HepG2 (cell line): Measurements from ENCODE around the gene TCFL5. TPM values are rescaled to one million over a fixed set of nuclear protein-coding genes. Genes with fewer than 3 reads are reported as not detected.

Experiments used
- BCL3 ChIP-seq: sonication (generic); formaldehyde crosslinking; IDR thresholded peaks from 2 replicates; pipeline ENCODE4 v1.5.1; 2020; ENCODE audit warnings: mild to moderate bottlenecking, missing genetic modification reagents, moderate library complexity
- DRAP1 ChIP-seq: IDR thresholded peaks from 2 replicates; pipeline ENCODE4 v1.6.1; 2016; ENCODE audit warnings: missing genetic modification reagents, missing compliant biosample characterization
- GRHL1 ChIP-seq: sonication (generic); formaldehyde crosslinking; conservative IDR thresholded peaks from 2 replicates; pipeline ENCODE4 v1.8.0; 2022; ENCODE audit warnings: missing genetic modification reagents
- NFAT5 ChIP-seq: sonication (generic); formaldehyde crosslinking; IDR thresholded peaks from 2 replicates; pipeline ENCODE4 v1.4.0; 2020; ENCODE audit warnings: missing genetic modification reagents
- PREB ChIP-seq: sonication (generic); formaldehyde crosslinking; IDR thresholded peaks from 2 replicates; pipeline ENCODE4 v1.4.0; 2020; ENCODE audit warnings: missing genetic modification reagents
- SRSF4 ChIP-seq: fragments of 200-400 bp; formaldehyde crosslinking; IDR thresholded peaks from one replicate; pipeline ENCODE4 v1.6.1; 2018; ENCODE audit warnings: mild to moderate bottlenecking, low read depth, low read length, moderate library complexity; ENCODE audit not compliant: poor library complexity, severe bottlenecking
- THRA ChIP-seq: sonication (generic); formaldehyde crosslinking; IDR thresholded peaks from 2 replicates; pipeline ENCODE4 v1.4.0; 2020; ENCODE audit warnings: missing genetic modification reagents, borderline replicate concordance
- ZBTB8A ChIP-seq: sonication (generic); formaldehyde crosslinking; IDR thresholded peaks from 2 replicates; pipeline ENCODE4 v1.4.0; 2020; ENCODE audit warnings: mild to moderate bottlenecking, low read depth, missing genetic modification reagents, borderline replicate concordance
- ZNF207 ChIP-seq: fragments of 450-650 bp; IDR thresholded peaks from 2 replicates; pipeline ENCODE4 v1.6.1; 2016; ENCODE audit warnings: antibody characterized with exemption, borderline replicate concordance
- ZNF383 ChIP-seq: sonication (generic); formaldehyde crosslinking; IDR thresholded peaks from 2 replicates; pipeline ENCODE4 v1.4.0; 2020; ENCODE audit warnings: missing genetic modification reagents, mild to moderate bottlenecking, borderline replicate concordance
- ZNF510 ChIP-seq: sonication (generic); formaldehyde crosslinking; IDR thresholded peaks from 2 replicates; pipeline ENCODE4 v1.4.0; 2020; ENCODE audit warnings: low read depth, mild to moderate bottlenecking, missing genetic modification reagents
- ZNF547 ChIP-seq: sonication (generic); formaldehyde crosslinking; IDR thresholded peaks from 2 replicates; pipeline ENCODE4 v1.5.1; 2020; ENCODE audit warnings: mild to moderate bottlenecking, missing genetic modification reagents
- ZNF629 ChIP-seq: sonication (generic); formaldehyde crosslinking; conservative IDR thresholded peaks from 2 replicates; pipeline ENCODE4 v1.5.0; 2020; ENCODE audit warnings: missing genetic modification reagents
- ZNF713 ChIP-seq: sonication (generic); formaldehyde crosslinking; IDR thresholded peaks from 2 replicates; pipeline ENCODE4 v1.4.0; 2020; ENCODE audit warnings: mild to moderate bottlenecking, missing genetic modification reagents
- ZNF790 ChIP-seq: sonication (generic); formaldehyde crosslinking; IDR thresholded peaks from 2 replicates; pipeline ENCODE4 v1.8.0; 2022; ENCODE audit warnings: missing genetic modification reagents, mild to moderate bottlenecking, borderline replicate concordance
- polyA plus RNA-seq, 8 experiments: library from polyadenylated mRNA; depleted of rRNA in 3 of 8; stranded (reverse) in 7 of 8; unstranded in 1 of 8; fragments of >200 nt; fragmentation: Illumina TruSeq in 4 of 8; extraction: Trizol in 4 of 8; gene quantifications; 2 replicates each; pipeline versions ENCODE4 v1.2.1 to v1.2.3, GENCODE V29; 2011 to 2016; ENCODE audit warnings: low read depth in 4 of 8, missing spikeins in 1 of 8, mixed read lengths in 1 of 8; ENCODE audit not compliant: insufficient read depth in 1 of 8
- total RNA-seq, 5 experiments: library from RNA; depleted of rRNA; stranded (reverse); fragments of >200 nt; fragmentation: Illumina TruSeq; extraction: Trizol; gene quantifications; 2 replicates each; pipeline ENCODE4 v1.2.3, GENCODE V29; 2016; ENCODE audit warnings: low read depth in 1 of 5

Gene TCFL5
- total and polyA plus RNA-seq, 2 of the 13 experiments (the other 11 are each of a cell fraction or from before 2014, with no cell fraction given) = 14.8 to 20.0 TPM

GRCh38 chr20:62795023-62795761 is 66.4 kb downstream of the TCFL5 start (continued):
- 0 out of 2 replicates have a peak, but pooled peaks have one; percentile 34 for TF ChIP-seq ZNF629 (CRISPR knock-in tag)
- peak; percentile 84 for TF ChIP-seq ZBTB8A (CRISPR knock-in tag)
- peak; percentile 87; the same call in 1 of the 2 replicates for TF ChIP-seq ZNF383 (CRISPR knock-in tag)
- TF ChIP-seq GRHL1 = no peak
- 0 out of 2 replicates have a peak, but pooled peaks have one; percentile 88 for TF ChIP-seq BCL3 (CRISPR knock-in tag)
- TF ChIP-seq PREB (CRISPR knock-in tag) = 0 out of 2 replicates have a peak, but pooled peaks have one; percentile 81
- no peak; the same call in 1 of the 2 replicates for TF ChIP-seq NFAT5 (CRISPR knock-in tag)
- TF ChIP-seq ZNF713 (CRISPR knock-in tag) = peak; percentile 87
- no peak; the same call in 1 of the 2 replicates for TF ChIP-seq ZNF790
- peak; percentile 62; the same call in 1 of the 2 replicates for TF ChIP-seq THRA (CRISPR knock-in tag)
- TF ChIP-seq SRSF4 = no peak
- TF ChIP-seq DRAP1 (CRISPR knock-in tag) = peak; percentile 70
- peak; percentile 91; the same call in 1 of the 2 replicates for TF ChIP-seq ZNF510
- TF ChIP-seq ZNF547 (CRISPR knock-in tag) = peak; percentile 88
- TF ChIP-seq ZNF207 = no peak
